Head of caudate nucleus (tissue), 42 donors: ENCODE data around the gene OR11A1.
A peak's percentile ranks its signal among the peaks of the same experiment; 100 is the strongest.

ENCODE experiments used
- DNase-seq, 42 donors: peaks; one replicate each; pipeline versions ENCODE4 v3.0.0 to v3.0.0-alpha.2; 2020 to 2021; ENCODE audit warnings: mixed read lengths in 7 of 42
- intact Hi-C: fragments of 100-400 bp; cut with DNase I; formaldehyde crosslinking; loops from one replicate; pipeline ENCODE4 v1.15.0; 2022

OR11A1 gene

GRCh38 chr6:29456971-29457370, at the start of gene OR11A1, which contains the start of gene OR2H1:
Gene OR11A1 (minus strand): TSS chr6:29457071. CDS start chr6:29427641, 29,430 bp downstream.
Gene OR2H1 (plus strand): TSS chr6:29457155. CDS start chr6:29461770, 4,615 bp downstream.
- intact Hi-C loops: no loop called here
- no peak for DNase-seq

DNA sequence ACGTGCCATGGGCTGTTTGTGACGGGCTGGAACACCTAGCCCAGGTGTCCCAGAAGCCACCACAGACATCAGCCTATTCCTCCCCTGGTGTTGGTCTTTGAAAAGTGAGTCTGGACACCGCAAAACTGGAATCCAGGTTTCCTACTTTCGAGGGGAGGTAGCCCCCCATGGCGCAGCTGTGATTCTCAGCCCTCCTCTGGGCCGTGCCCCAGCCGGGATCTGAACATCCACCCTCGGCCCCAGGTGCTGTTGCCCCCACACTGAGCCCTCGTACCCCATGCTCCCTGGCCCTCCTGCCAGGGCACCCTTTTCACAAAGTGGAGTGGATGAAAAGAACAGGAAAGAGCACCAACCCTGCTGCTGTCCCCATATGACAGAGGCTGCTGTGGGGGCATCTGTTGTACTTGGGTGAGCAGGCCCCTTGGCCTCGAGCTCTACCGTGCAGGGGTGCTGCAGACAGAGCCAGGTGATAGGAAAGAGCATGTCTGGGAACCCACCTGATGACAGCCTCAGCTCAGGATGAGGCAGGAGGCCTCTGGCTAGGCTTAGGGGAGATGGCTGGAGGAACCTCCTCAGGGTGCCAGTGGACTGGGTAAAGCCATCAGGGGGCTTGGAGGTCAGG, 49.7 kb upstream of the OR11A1 start:
- intact Hi-C loops: no loop called here
- DNase-seq: peak in 1 of 42 donors; percentile 27

DNA sequence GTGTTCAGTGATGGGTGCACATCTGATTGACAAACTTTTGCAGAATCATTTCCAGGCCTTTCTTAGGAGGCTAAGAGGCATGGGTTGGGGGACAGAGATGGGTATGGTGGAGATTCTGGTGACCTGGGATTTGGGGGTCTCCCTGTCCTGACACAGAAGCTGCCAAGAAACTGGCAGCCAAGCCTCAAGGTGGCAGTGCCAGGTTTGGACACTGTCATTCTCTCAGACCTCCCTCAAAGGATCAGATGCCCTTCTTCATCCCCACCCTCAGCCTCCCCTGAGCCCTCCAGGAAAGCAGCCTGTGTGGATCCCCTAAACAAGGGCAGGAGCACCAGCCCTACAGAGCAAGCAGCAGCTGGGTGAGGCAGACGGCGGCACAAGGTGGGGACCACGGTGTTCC, 48.9 kb upstream of the OR11A1 start:
- intact Hi-C loops: no loop called here

DNA sequence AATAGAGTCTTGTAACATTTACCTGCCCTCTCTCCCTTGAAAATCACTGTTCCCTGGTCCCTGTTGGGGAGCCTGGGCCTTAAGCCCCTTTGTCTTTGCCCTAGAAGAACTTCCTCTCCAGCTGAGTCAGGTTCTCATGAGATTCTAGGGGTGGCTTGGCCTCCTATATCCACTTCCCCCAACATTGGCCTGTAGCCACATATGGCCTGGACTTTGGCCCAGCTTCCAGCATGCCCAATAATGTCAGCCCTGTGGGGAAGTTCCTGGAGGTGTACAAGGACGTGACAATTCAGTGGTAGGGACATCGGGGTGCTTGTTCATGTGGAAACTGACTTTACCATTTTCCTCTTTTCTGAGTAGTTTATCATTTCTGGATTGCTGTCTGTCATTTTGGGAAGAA, 48.1 kb upstream of the OR11A1 start:
- peak in 1 of 42 donors; percentile 4 for DNase-seq

More for the DNA sequence above, 48.9 kb upstream of the OR11A1 start:
- DNase-seq: peak in 2 of 42 donors; percentile 2 to 24

GRCh38 chr6:29502597-29502996, 45.7 kb upstream of the OR11A1 start:
- intact Hi-C loops: no loop called here
- peak in 1 of 42 donors; percentile 13 for DNase-seq

More for the DNA sequence above, 48.1 kb upstream of the OR11A1 start:
- intact Hi-C loops: no loop called here

DNA sequence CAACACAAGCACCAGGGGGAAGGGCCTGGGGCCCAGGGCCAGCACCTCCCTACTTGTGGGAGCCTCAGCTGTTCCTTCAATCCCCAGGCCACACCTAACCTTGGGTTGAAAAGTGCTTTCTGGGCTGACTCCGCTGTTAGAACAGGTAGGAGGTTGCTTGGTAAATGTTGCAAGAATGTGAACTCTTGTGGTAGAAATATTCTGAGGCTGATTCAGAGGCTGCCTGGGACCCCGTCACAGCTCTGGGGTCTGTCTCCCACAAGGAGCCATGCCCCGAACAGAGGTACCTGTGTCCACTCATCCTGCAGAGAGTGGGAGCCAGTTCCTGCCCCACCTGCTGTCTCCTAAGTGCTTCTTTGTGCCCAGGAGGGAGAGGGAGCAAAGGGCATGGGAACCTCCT, 45.3 kb upstream of the OR11A1 start:
- intact Hi-C loops: no loop called here

DNA sequence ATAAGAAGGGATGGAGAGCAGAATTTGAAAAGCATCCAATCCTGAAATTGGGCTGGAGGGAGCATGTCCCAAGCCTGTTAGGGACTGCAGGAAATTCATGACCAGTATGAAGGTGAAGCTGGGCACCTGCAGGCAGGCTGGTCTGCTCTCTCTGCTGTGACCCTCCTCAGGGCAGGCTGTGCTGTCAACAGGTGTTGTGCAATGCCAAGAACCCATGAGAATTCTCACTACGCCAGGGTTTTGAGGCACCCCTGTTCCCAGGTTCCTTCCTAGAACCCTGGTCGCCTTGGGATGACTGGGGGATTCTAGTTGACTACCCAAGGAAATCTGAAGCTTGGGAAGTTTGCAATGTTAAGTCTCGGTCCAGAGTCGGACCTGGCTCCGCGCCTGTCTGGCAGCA, 44.2 kb upstream of the OR11A1 start:
- intact Hi-C loops: no loop called here
- peak in 1 of 42 donors; percentile 16 for DNase-seq

More for the DNA sequence above, 45.3 kb upstream of the OR11A1 start:
- DNase-seq: peak in 1 of 42 donors; percentile 8

GRCh38 chr6:29500594-29500993, 43.7 kb upstream of the OR11A1 start:
- intact Hi-C loops: no loop called here
- DNase-seq: no peak

DNA sequence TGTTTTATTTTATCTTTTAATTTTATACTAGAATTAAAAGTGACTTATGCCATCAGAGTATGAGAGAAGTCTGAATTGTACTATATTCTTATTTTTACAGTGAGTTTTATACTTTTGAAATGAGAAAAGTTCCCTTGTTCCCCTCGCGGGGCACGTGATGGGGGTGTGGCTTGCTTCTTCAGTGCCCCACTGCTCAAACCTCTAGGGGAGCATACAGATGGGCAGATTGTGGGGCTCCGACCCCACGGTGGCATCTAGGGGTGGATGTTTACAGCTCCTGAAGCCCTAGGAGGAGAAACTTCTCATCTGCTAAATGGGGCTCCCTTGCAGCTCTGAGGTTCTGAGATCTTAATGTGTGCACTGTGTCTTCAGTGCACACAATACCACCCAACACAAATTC, 42.8 kb upstream of the OR11A1 start:
- DNase-seq: peak in 1 of 42 donors; percentile 10
- intact Hi-C loops: no loop called here

- intact Hi-C loops: no loop called here
- peak in 1 of 42 donors; percentile 17 for DNase-seq
Measured at GRCh38 chr6:29496961-29497360, 40.1 kb upstream of the OR11A1 start.

DNA sequence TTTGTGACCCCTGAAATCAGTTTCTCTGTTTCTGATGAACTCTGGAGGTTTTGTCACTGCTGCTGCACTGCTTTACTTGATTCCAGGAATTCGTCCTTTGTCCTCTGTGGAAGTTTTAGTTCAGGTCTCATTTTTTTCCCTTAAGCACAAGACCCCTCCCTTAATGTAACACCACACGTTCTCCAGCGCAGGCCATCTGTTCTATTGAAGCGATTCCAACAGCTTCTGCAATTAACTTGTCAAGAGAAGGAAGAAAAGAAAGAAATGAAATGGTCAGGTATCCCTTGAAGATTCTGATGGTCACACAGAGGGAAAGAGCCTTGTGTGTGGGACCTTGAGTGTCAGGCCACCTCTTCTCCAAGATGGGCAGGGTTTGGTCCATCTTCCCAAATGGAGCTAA, 38.7 kb upstream of the OR11A1 start:
- DNase-seq: no peak
- intact Hi-C loops: no loop called here

- no peak for DNase-seq
- intact Hi-C loops: no loop called here
Measured at GRCh38 chr6:29494131-29494530, 37.3 kb upstream of the OR11A1 start.

- DNase-seq: no peak
Measured at GRCh38 chr6:29493261-29493660, 36.4 kb upstream of the OR11A1 start.

GRCh38 chr6:29491574-29491973, 34.7 kb upstream of the OR11A1 start:
- no peak for DNase-seq
- intact Hi-C loops: no loop called here

More at GRCh38 chr6:29493261-29493660, 36.4 kb upstream of the OR11A1 start:
- intact Hi-C loops: no loop called here

DNA sequence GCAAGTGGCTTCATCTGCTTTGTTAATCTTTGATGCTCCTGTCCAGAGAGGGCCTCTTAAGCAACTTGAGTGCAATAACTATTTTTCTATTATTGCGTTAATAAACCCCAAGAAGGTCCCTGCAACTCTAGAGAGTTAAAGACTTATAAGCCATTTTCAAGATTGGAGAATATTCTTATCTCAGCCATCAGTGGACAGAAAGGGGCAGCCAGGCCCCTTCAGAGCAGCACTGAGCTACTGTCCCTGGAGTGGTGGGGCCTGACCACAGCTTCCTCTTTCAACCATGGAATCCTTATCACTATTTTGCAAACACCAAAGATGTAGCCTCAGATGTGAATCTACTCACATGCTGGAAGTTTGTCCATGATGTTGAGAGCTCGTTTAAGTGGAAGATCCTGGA, 33.7 kb upstream of the OR11A1 start:
- DNase-seq: no peak
- intact Hi-C loops: no loop called here

DNA sequence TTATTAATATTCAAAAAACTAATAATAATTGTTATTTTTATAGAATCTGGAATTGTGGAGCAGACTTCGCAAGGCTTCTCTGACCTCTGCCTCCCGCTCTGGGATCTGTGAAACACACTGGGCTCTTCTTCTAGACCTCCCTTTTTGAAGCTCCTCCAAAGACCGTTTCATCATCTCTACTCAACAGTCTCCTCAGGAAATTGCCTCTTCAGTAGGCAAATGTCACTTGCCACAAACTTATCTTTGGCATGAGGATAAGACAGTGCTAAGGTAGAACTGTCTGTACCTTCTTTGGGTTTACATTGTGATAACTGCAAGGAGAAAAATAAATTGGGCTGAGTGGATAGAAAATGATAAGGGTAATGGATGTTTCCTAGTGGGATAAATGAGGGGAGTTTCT, 33.2 kb upstream of the OR11A1 start:
- DNase-seq: peak in 1 of 42 donors; percentile 3
- intact Hi-C loops: no loop called here

DNA sequence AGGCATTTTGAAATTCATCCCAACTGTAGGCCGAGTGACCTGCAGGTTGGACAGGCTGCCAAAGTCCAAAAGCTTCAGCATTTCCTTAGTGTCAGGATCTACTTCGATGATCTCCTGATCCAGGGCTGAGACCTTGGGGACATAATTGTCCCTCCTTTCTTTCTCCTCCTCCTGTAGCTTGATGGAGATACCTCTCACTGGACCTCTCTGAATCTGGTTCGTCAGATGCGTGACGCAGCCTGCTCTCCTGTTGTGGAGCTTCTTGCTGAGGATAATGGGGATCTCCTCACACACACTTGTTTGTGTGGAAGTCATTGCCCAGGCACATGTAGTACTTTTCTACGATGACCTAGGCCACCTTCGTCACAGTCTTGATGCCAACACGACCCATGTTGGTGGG, 32.4 kb upstream of the OR11A1 start:
- no peak for DNase-seq
- intact Hi-C loops: no loop called here

GRCh38 chr6:29488874-29489273, 32.0 kb upstream of the OR11A1 start:
- intact Hi-C loops: no loop called here
- no peak for DNase-seq

- intact Hi-C loops: no loop called here
- peak in 1 of 42 donors; percentile 7 for DNase-seq
Measured at GRCh38 chr6:29487660-29488059, 30.8 kb upstream of the OR11A1 start, which contains the start of gene MAS1L. Gene MAS1L (minus strand): TSS chr6:29487956. CDS start chr6:29487902, 54 bp downstream.

DNA sequence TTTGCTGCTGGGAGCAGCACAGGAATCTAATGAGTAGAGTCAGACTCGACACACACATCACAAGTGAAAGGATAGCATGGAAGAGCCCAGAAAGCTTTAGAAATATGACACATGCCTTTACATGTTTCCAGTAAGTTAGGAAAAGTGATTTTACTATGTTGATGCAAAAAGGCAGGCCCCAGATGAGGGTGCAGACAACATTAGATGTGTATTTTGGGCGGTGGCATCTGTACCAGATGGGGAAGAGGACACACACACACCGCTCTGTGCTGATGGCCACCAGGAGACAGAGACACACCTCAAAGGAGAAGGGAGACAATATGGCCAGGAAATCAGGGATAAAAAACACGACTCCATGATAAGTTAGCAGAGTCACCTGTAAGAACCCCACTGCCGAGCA, 30.3 kb upstream of the OR11A1 start:
- peak in 1 of 42 donors; percentile 24 for DNase-seq
- intact Hi-C loops: no loop called here

- DNase-seq: peak in 1 of 42 donors; percentile 10
- intact Hi-C loops: no loop called here
Measured at GRCh38 chr6:29486577-29486976, 29.7 kb upstream of the OR11A1 start.
